IMR-90 (cell line): ENCODE measurements around the gene NFIA. TPM values are rescaled to one million over a fixed set of nuclear protein-coding genes. Genes with fewer than 3 reads are reported as not detected.

Experiments used
- ATAC-seq: fragments of 200-7000 bp; cut with Tn5 transposase; 2 replicates; pipeline ENCODE4 v1.9.1; 2020; ENCODE audit warnings: low read depth, mild to moderate bottlenecking, moderate library complexity
- BruUV-seq: library from RNA; stranded (reverse); fragments of 400-500 nt; replicated peaks from 2 replicates; lab custom pipeline; 2021; lab: Mats Ljungman, UMichigan
- CTCF ChIA-PET: fragments of 300-600 bp; formaldehyde crosslinking; extraction: SDS; loops from one replicate; lab custom pipeline; 2021; ENCODE audit warnings: antibody characterized with exemption; lab: Yijun Ruan, JAX
- POLR2A ChIA-PET: fragments of 300-600 bp; sonication (Branson Sonifier 250); formaldehyde crosslinking; loops from one replicate; lab custom pipeline; 2022; ENCODE audit warnings: antibody characterized with exemption; ENCODE audit not compliant: unreplicated experiment; lab: Charles Lee
- DNase-seq: peaks from one replicate; pipeline ENCODE4 v3.0.0; 2013
- H2AFZ ChIP-seq: replicated peaks from 2 replicates; pipeline ENCODE3; 2013; ENCODE audit warnings: low read length, mild to moderate bottlenecking; ENCODE audit not compliant: poor library complexity
- H2AK5ac ChIP-seq: 2 replicates; pipeline ENCODE4 v1.6.1; 2013; ENCODE audit warnings: low read depth, low read length, inconsistent platforms
- H2AK9ac ChIP-seq: replicated peaks from 2 replicates; pipeline ENCODE3; 2013; ENCODE audit warnings: mild to moderate bottlenecking, low read depth, low read length, moderate library complexity; ENCODE audit not compliant: poor library complexity
- H2BK120ac ChIP-seq: 2 replicates; pipeline ENCODE4 v1.6.1; 2013; ENCODE audit warnings: low read depth, low read length, inconsistent platforms
- H2BK15ac ChIP-seq: 3 replicates; pipeline ENCODE4 v1.6.1; 2013; ENCODE audit warnings: low read depth, low read length, inconsistent platforms
- H2BK20ac ChIP-seq: 2 replicates; pipeline ENCODE4 v1.6.1; 2013; ENCODE audit warnings: low read depth, mild to moderate bottlenecking, inconsistent platforms, low read length, moderate library complexity
- H2BK5ac ChIP-seq: 2 replicates; pipeline ENCODE4 v1.6.1; 2013; ENCODE audit warnings: mild to moderate bottlenecking, low read depth, low read length, inconsistent platforms; ENCODE audit not compliant: poor library complexity, severe bottlenecking
- H3K14ac ChIP-seq: replicated peaks from 2 replicates; pipeline ENCODE4 v1.6.1; 2013; ENCODE audit warnings: low read depth, low read length, inconsistent platforms
- H3K18ac ChIP-seq: 2 replicates; pipeline ENCODE4 v1.6.1; 2013; ENCODE audit warnings: low read depth, low read length, control low read depth
- H3K23ac ChIP-seq: 2 replicates; pipeline ENCODE4 v1.6.1; 2013; ENCODE audit warnings: low read depth, low read length, inconsistent platforms
- H3K27ac ChIP-seq: 2 replicates; pipeline ENCODE4 v1.5.1; 2013; ENCODE audit warnings: mild to moderate bottlenecking, control low read depth, low read length; ENCODE audit not compliant: insufficient read depth
- H3K27me3 ChIP-seq: 2 replicates; pipeline ENCODE4 v1.6.1; 2013; ENCODE audit warnings: low read length; ENCODE audit not compliant: control insufficient read depth, insufficient read depth
- H3K36me3 ChIP-seq: 2 replicates; pipeline ENCODE4 v1.6.1; 2013; ENCODE audit warnings: low read length, mixed read lengths; ENCODE audit not compliant: control insufficient read depth, insufficient read depth
- H3K4ac ChIP-seq: 2 replicates; pipeline ENCODE4 v1.6.1; 2013; ENCODE audit warnings: low read depth, low read length, inconsistent platforms
- H3K4me1 ChIP-seq: 2 replicates; pipeline ENCODE4 v1.6.1; 2013; ENCODE audit warnings: low read length, mixed read lengths; ENCODE audit not compliant: control insufficient read depth, insufficient read depth
- H3K4me2 ChIP-seq: 2 replicates; pipeline ENCODE4 v1.6.1; 2013; ENCODE audit warnings: low read depth, mild to moderate bottlenecking, control low read depth, low read length, moderate library complexity
- H3K4me3 ChIP-seq: 2 replicates; pipeline ENCODE4 v1.5.1; 2013; ENCODE audit warnings: low read depth, mild to moderate bottlenecking, control low read depth, low read length, moderate library complexity; ENCODE audit not compliant: insufficient read depth
- H3K56ac ChIP-seq: 2 replicates; pipeline ENCODE4 v1.6.1; 2013; ENCODE audit warnings: low read length, inconsistent platforms; ENCODE audit not compliant: insufficient read depth; ENCODE audit errors: extremely low read depth
- H3K79me1 ChIP-seq, 2 experiments: 2 replicates each; pipeline ENCODE4 v1.6.1; 2013; ENCODE audit warnings: low read length in 2 of 2, inconsistent platforms in 1 of 2, low read depth in 1 of 2
- H3K9ac ChIP-seq: 2 replicates; pipeline ENCODE4 v1.6.1; 2013; ENCODE audit warnings: low read depth, low read length, control low read depth
- H3K9me1 ChIP-seq: 2 replicates; pipeline ENCODE4 v1.6.1; 2013; ENCODE audit warnings: low read length, inconsistent platforms; ENCODE audit not compliant: insufficient read depth
- H3K9me3 ChIP-seq: 2 replicates; pipeline ENCODE4 v1.6.1; 2013; ENCODE audit warnings: low read length; ENCODE audit not compliant: control insufficient read depth, insufficient read depth
- H4K20me1 ChIP-seq: 2 replicates; pipeline ENCODE4 v1.6.1; 2013; ENCODE audit warnings: low read length, inconsistent platforms; ENCODE audit not compliant: insufficient read depth
- H4K5ac ChIP-seq: 2 replicates; pipeline ENCODE4 v1.6.1; 2013; ENCODE audit warnings: mild to moderate bottlenecking, low read depth, low read length, control low read depth
- H4K8ac ChIP-seq, 2 experiments: 2 replicates each; pipeline ENCODE4 v1.6.1; 2013; ENCODE audit warnings: low read depth in 2 of 2, low read length in 2 of 2, control low read depth in 1 of 2, inconsistent platforms in 1 of 2
- H4K91ac ChIP-seq: 2 replicates; pipeline ENCODE4 v1.6.1; 2013; ENCODE audit warnings: low read depth, low read length, inconsistent platforms; ENCODE audit not compliant: insufficient read depth
- BHLHE40 ChIP-seq: fragments of 150-350 bp; IDR thresholded peaks from 2 replicates; pipeline ENCODE4 v1.6.1; 2016; ENCODE audit warnings: mild to moderate bottlenecking, low read depth, low read length
- CHD1 ChIP-seq: IDR thresholded peaks from 2 replicates; pipeline ENCODE4 v1.6.1; 2012; ENCODE audit warnings: low read depth, low read length, improper control_type of control experiment
- FOS ChIP-seq: fragments of 150-350 bp; IDR thresholded peaks from 2 replicates; pipeline ENCODE4 v1.6.1; 2016; ENCODE audit warnings: low read depth, low read length
- MAFK ChIP-seq: IDR thresholded peaks from 2 replicates; pipeline ENCODE4 v1.6.1; 2012; ENCODE audit warnings: low read depth, low read length, improper control_type of control experiment
- MAZ ChIP-seq: IDR thresholded peaks from 2 replicates; pipeline ENCODE4 v1.6.1; 2012; ENCODE audit warnings: low read depth, mild to moderate bottlenecking, low read length, improper control_type of control experiment, moderate library complexity, borderline replicate concordance
- POLR2A ChIP-seq: IDR thresholded peaks from 2 replicates; pipeline ENCODE4 v1.6.1; 2012; ENCODE audit warnings: mild to moderate bottlenecking, low read depth, low read length
- RAD21 ChIP-seq: IDR thresholded peaks from 2 replicates; pipeline ENCODE4 v1.6.1; 2012; ENCODE audit warnings: low read length, improper control_type of control experiment
- RCOR1 ChIP-seq: IDR thresholded peaks from 2 replicates; pipeline ENCODE4 v1.6.1; 2012; ENCODE audit warnings: mild to moderate bottlenecking, low read length, improper control_type of control experiment; ENCODE audit not compliant: insufficient replicate concordance
- RFX5 ChIP-seq: IDR thresholded peaks from 2 replicates; pipeline ENCODE4 v1.8.0; 2012; ENCODE audit warnings: low read depth, mild to moderate bottlenecking, low read length, moderate library complexity
- WGBS, 2 experiments: methylation state at CpG; one replicate each; pipeline versions ENCODE4 v1.1.5 to v1.1.7; 2013; ENCODE audit warnings: missing lambda C conversion rate in 2 of 2; ENCODE audit not compliant: insufficient read length in 1 of 2; ENCODE audit errors: extremely low coverage in 2 of 2; 5-methylcytosine and 5-hydroxymethylcytosine counted together
- dilution Hi-C: fragments of 300-500 bp; cut with HindIII; formaldehyde crosslinking; loops from one replicate; pipeline ENCODE4 v1.14.3; 2018; ENCODE audit warnings: low sequenced_read_pairs; ENCODE audit not compliant: unreplicated experiment
- in situ Hi-C: fragments of 300-500 bp; cut with MboI; formaldehyde crosslinking; loops from 3 replicates; pipeline ENCODE4 v1.14.3; 2019; ENCODE audit warnings: low sequenced_read_pairs, inconsistent platforms, mixed read lengths
- intact Hi-C: fragments of 100-400 bp; cut with micrococcal nuclease; formaldehyde crosslinking; loops from 2 replicates; pipeline ENCODE4 v1.10.0; 2022
- polyA plus RNA-seq, 3 experiments: library from polyadenylated mRNA; depleted of rRNA; stranded (reverse); fragments of >200 nt; gene quantifications; 2 replicates each; pipeline ENCODE4 v1.2.3, GENCODE V29; 2012; ENCODE audit warnings: low replicate concordance in 1 of 3
- total RNA-seq: library from RNA; depleted of rRNA; stranded (reverse); fragments of >200 nt; gene quantifications from 2 replicates; pipeline ENCODE4 v1.2.3, GENCODE V29; 2012
- TF ChIP-seq, protein P1 (sequence below): fragments of 150-350 bp; IDR thresholded peaks from 2 replicates; pipeline ENCODE4 v1.6.1; 2017; ENCODE audit warnings: mild to moderate bottlenecking, antibody characterized with exemption, low read length, low read depth
- TF ChIP-seq, protein P2 (sequence below): conservative IDR thresholded peaks from 2 replicates; pipeline ENCODE4 v1.5.1; 2012; ENCODE audit warnings: mild to moderate bottlenecking, low read depth, low read length, improper control_type of control experiment
- TF ChIP-seq, protein P3 (sequence below): fragments of 150-350 bp; IDR thresholded peaks from 2 replicates; pipeline ENCODE4 v1.6.1; 2016; ENCODE audit warnings: low read depth, mild to moderate bottlenecking, low read length, moderate library complexity, borderline replicate concordance

The NFIA gene
- total and polyA plus RNA-seq, 2 of the 4 experiments (the other 2 are of a cell fraction), result 1.6 to 2.2 TPM

DNA sequence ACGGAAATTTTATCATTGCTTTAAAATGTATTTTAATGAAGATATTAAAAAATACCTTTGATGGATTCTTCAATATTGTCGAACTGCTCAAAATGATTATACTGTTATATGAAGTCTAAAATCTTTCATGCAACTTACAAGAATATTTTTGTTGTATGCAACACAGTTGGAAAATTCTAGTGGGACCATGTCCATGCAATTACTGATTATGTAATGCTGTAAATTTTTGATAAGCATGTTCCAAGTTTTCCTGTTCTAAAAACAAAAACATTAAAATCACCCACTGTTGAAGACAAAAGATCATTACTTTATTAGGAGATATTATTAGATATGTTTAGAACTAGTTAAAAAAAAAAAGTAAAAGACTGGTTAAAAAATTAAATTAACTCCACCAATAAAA, 132.8 kb downstream of the NFIA start:
- intact Hi-C loops, result no loop called here
- Histone ChIP-seq H3K27ac (no peak overlapping the region), H4K5ac (no peak overlapping the region), H4K91ac (no peak overlapping the region), H3K27me3 (no peaks in the 10 kb centered on the region), H3K4me3 (no peak overlapping the region), H3K9ac (no peak overlapping the region), H2BK5ac (no peak overlapping the region), H2AK9ac (no peak overlapping the region), H2BK15ac (no peak overlapping the region), H3K79me1 (no peaks in the 10 kb centered on the region), H2BK120ac (no peak overlapping the region), H3K23ac (no peak overlapping the region), H4K20me1 (no peaks in the 10 kb centered on the region), H2AK5ac (no peak overlapping the region), H2AFZ (no peak overlapping the region), H3K4ac (no peak overlapping the region), H3K18ac (no peak overlapping the region), H3K14ac (no peak overlapping the region), H3K4me2 (no peak overlapping the region), H3K9me1 (no peaks in the 10 kb centered on the region), H3K4me1 (no peaks in the 10 kb centered on the region), H3K56ac (no peak overlapping the region), H4K8ac (no peak overlapping the region), H3K36me3 (no peaks in the 10 kb centered on the region), H2BK20ac (no peak overlapping the region), H3K9me3 (no peaks in the 10 kb centered on the region)
- ATAC-seq (no peak), DNase-seq (no peak)
- dilution Hi-C loops, result no loop called here
- WGBS, 2 experiments, result no CpG with 5 or more reads among the region's 2 CpGs
- in situ Hi-C loops, result no loop called here
- TF ChIP-seq BHLHE40 (no peak), RFX5 (no peak), MAZ (no peak), FOS (no peak), MAFK (no peak), POLR2A (no peak), RAD21 (no peak), RCOR1 (no peak), CHD1 (no peak)
- TF ChIP-seq, protein P1, sequence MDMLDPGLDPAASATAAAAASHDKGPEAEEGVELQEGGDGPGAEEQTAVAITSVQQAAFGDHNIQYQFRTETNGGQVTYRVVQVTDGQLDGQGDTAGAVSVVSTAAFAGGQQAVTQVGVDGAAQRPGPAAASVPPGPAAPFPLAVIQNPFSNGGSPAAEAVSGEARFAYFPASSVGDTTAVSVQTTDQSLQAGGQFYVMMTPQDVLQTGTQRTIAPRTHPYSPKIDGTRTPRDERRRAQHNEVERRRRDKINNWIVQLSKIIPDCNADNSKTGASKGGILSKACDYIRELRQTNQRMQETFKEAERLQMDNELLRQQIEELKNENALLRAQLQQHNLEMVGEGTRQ, result no peak
- TF ChIP-seq, protein P2, sequence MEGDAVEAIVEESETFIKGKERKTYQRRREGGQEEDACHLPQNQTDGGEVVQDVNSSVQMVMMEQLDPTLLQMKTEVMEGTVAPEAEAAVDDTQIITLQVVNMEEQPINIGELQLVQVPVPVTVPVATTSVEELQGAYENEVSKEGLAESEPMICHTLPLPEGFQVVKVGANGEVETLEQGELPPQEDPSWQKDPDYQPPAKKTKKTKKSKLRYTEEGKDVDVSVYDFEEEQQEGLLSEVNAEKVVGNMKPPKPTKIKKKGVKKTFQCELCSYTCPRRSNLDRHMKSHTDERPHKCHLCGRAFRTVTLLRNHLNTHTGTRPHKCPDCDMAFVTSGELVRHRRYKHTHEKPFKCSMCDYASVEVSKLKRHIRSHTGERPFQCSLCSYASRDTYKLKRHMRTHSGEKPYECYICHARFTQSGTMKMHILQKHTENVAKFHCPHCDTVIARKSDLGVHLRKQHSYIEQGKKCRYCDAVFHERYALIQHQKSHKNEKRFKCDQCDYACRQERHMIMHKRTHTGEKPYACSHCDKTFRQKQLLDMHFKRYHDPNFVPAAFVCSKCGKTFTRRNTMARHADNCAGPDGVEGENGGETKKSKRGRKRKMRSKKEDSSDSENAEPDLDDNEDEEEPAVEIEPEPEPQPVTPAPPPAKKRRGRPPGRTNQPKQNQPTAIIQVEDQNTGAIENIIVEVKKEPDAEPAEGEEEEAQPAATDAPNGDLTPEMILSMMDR, result no peak
- TF ChIP-seq, protein P3, sequence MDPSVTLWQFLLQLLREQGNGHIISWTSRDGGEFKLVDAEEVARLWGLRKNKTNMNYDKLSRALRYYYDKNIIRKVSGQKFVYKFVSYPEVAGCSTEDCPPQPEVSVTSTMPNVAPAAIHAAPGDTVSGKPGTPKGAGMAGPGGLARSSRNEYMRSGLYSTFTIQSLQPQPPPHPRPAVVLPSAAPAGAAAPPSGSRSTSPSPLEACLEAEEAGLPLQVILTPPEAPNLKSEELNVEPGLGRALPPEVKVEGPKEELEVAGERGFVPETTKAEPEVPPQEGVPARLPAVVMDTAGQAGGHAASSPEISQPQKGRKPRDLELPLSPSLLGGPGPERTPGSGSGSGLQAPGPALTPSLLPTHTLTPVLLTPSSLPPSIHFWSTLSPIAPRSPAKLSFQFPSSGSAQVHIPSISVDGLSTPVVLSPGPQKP, result no peak
- ChIA-PET CTCF (no interaction called here), POLR2A (no interaction called here)
- BruUV-seq, result no TSS peak
